GM18909 (cell line): ENCODE results near the gene NECTIN3.

Experiments used
- ATAC-seq: cut with Tn5 transposase; IDR thresholded peaks from one replicate; pipeline ENCODE4 v1.9.1; 2021; ENCODE audit warnings: mild to moderate bottlenecking; ENCODE audit not compliant: unreplicated experiment, poor library complexity

The NECTIN3 gene

GRCh38 chr3:111193472-111193871 is 121.9 kb downstream of the NECTIN3 start:
- no peak for ATAC-seq

GRCh38 chr3:111194048-111194447 is 122.4 kb downstream of the NECTIN3 start:
- ATAC-seq = peak; percentile 56

GRCh38 chr3:111197485-111197884 is 125.9 kb downstream of the NECTIN3 start:
- no peak for ATAC-seq

- no peak for ATAC-seq
Measured at GRCh38 chr3:111200027-111200426, 128.4 kb downstream of the NECTIN3 start.

- ATAC-seq = no peak
Measured at GRCh38 chr3:111210003-111210711, 138.5 kb downstream of the NECTIN3 start.

GRCh38 chr3:111210866-111211564 is 139.4 kb downstream of the NECTIN3 start:
- no peak for ATAC-seq

GRCh38 chr3:111212511-111212910 is 140.9 kb downstream of the NECTIN3 start:
- no peak for ATAC-seq

- ATAC-seq = no peak
Measured at GRCh38 chr3:111215481-111215880, 143.9 kb downstream of the NECTIN3 start.

- no peak for ATAC-seq
Measured at GRCh38 chr3:111218615-111219014, 147.0 kb downstream of the NECTIN3 start.

GRCh38 chr3:111227216-111227615 is 155.6 kb downstream of the NECTIN3 start:
- ATAC-seq = no peak

GRCh38 chr3:111229301-111229700 is 157.7 kb downstream of the NECTIN3 start:
- ATAC-seq = no peak

- no peak for ATAC-seq
Measured at GRCh38 chr3:111236836-111237713, 165.5 kb downstream of the NECTIN3 start.

- no peak for ATAC-seq
Measured at GRCh38 chr3:111237946-111238345, 166.3 kb downstream of the NECTIN3 start.

GRCh38 chr3:111238885-111239284 is 167.3 kb downstream of the NECTIN3 start:
- peak; percentile 99 for ATAC-seq

GRCh38 chr3:111241960-111242359 is 170.3 kb downstream of the NECTIN3 start:
- no peak for ATAC-seq
